CD4-positive, alpha-beta T cell (primary cell): Measurements from ENCODE around the gene TSSK6. TPM values are rescaled to one million over a fixed set of nuclear protein-coding genes. Genes with fewer than 3 reads are reported as not detected.

ENCODE experiments used
- ATAC-seq: fragments of 200-7000 bp; cut with Tn5 transposase; one replicate; pipeline ENCODE4 v1.10.0; 2022; ENCODE audit warnings: mild to moderate bottlenecking; ENCODE audit not compliant: poor library complexity
- CTCF ChIA-PET: fragments of 350-600 bp; sonication (Branson Sonifier 250); formaldehyde crosslinking; loops from one replicate; lab custom pipeline; 2021; ENCODE audit warnings: antibody characterized with exemption, inconsistent platforms; lab: Charles Lee
- POLR2A ChIA-PET: fragments of 350-600 bp; sonication (Branson Sonifier 250); formaldehyde crosslinking; loops from one replicate; lab custom pipeline; 2021; ENCODE audit warnings: antibody characterized with exemption, inconsistent platforms; lab: Charles Lee
- DNase-seq, 14 experiments: peaks; one replicate each; pipeline ENCODE4 v3.0.0-alpha.2; 2013 to 2020; ENCODE audit warnings: mixed read lengths in 2 of 14
- H3K27ac ChIP-seq, 2 donors: one replicate each; pipeline versions ENCODE4 v1.5.1 to v1.7.0; 2013; ENCODE audit warnings: low read length in 2 of 2, low read depth in 1 of 2, mild to moderate bottlenecking in 1 of 2
- H3K27me3 ChIP-seq, 2 experiments: 1 replicate in 1 of 2; 2 replicates in 1 of 2; pipeline versions ENCODE4 v1.6.1 to v1.7.0; 2013; ENCODE audit warnings: low read length in 2 of 2, control low read depth in 1 of 2, mild to moderate bottlenecking in 1 of 2, moderate library complexity in 1 of 2; ENCODE audit not compliant: insufficient read depth in 2 of 2, control insufficient read depth in 1 of 2
- H3K36me3 ChIP-seq: one replicate; pipeline ENCODE4 v1.6.1; 2013; ENCODE audit warnings: low read length, control low read depth; ENCODE audit not compliant: insufficient read depth
- H3K4me1 ChIP-seq: one replicate; pipeline ENCODE4 v1.6.1; 2013; ENCODE audit warnings: low read length, control low read depth; ENCODE audit not compliant: insufficient read depth
- H3K4me3 ChIP-seq: one replicate; pipeline ENCODE4 v1.5.1; 2013; ENCODE audit warnings: mild to moderate bottlenecking, low read length, moderate library complexity
- H3K9me3 ChIP-seq, 2 experiments: 1 replicate in 1 of 2; 2 replicates in 1 of 2; pipeline versions ENCODE4 v1.6.1 to v1.7.0; 2013; ENCODE audit warnings: low read length in 2 of 2, mild to moderate bottlenecking in 2 of 2, control low read depth in 1 of 2, moderate library complexity in 1 of 2; ENCODE audit not compliant: control insufficient read depth in 1 of 2, insufficient read depth in 1 of 2
- H3K27ac Mint-ChIP-seq: one replicate; pipeline ENCODE4 v1.8.0; 2020; ENCODE audit warnings: mixed read lengths
- H3K27me3 Mint-ChIP-seq: one replicate; pipeline ENCODE4 v1.8.0; 2021; ENCODE audit warnings: mixed read lengths
- H3K36me3 Mint-ChIP-seq: one replicate; pipeline ENCODE4 v1.8.0; 2021; ENCODE audit warnings: low read depth, mixed read lengths
- H3K4me1 Mint-ChIP-seq: one replicate; pipeline ENCODE4 v1.8.0; 2021; ENCODE audit warnings: low read depth, mixed read lengths
- H3K4me3 Mint-ChIP-seq: one replicate; pipeline ENCODE4 v1.8.0; 2020; ENCODE audit warnings: mild to moderate bottlenecking, mixed read lengths
- H3K9me3 Mint-ChIP-seq: one replicate; pipeline ENCODE4 v1.8.0; 2020; ENCODE audit warnings: mixed read lengths
- intact Hi-C, 2 experiments: fragments of 100-400 bp; cut with DNase I in 1 of 2; cut with micrococcal nuclease in 1 of 2; formaldehyde crosslinking; loops; one replicate each; pipeline versions ENCODE4 v1.15.1 to v1.9.0; 2023 to 2025; cut with DNase I, micrococcal nuclease
- total RNA-seq, 174 experiments: library from RNA in 2 of 174; stranded (reverse) in 2 of 174; gene quantifications; one replicate each; pipeline ENCODE4 v1.2.3 and lab custom pipeline; 2021 to 2026
- TF ChIP-seq, protein P1 (sequence below): fragments of 200-600 bp; IDR thresholded peaks from one replicate; pipeline ENCODE4 v1.8.0; 2022; ENCODE audit warnings: antibody characterized with exemption, mild to moderate bottlenecking

TSSK6 gene
- total RNA-seq, 2 experiments from 2014 or later, result 3.4 to 5.5 TPM

DNA sequence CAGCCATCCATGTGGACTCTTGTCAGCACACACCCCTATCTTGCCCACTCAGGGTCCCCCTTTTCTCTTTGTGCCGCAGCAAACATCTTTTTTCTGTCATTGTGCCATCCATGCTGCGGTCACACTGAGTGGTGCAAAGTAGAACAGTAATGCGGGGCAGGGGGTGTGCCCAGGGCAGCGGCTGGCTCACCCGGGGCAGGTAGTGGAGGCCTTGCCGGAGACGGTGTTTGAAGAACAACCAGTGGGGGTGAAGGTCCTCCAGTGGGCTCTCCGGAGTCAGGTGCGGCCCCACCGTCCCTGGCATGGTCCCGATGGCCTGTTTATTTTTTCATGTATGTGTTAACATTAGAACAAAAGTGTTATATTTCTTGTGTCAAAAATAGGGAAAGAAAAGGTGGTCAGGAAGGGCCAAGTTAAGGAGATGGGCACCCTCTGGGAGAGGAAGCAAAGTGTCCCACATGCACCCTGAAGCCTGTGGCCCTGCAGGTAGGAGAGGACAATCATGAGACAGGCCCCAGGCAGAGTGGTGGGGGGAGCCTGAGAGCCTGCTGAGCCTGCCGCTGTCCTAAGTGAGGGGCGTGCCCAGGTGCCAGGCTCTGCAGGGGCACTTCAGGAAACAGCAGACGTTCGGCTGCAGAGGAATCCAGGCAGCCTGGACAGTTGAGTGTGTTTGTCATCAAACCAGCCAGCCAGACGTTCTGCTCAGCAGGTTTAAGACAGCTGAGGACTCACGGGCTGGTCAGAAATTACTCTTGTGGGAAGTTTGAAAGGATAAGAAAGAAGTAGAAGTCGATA is 12.3 kb downstream of the TSSK6 start:
- Mint-ChIP-seq H3K4me3 (no peak overlapping the region), H3K4me1 (no peaks in the 10 kb centered on the region), H3K27ac (no peak overlapping the region), H3K36me3 (peaks cover 83% of the 10 kb centered on the region), H3K27me3 (no peaks in the 10 kb centered on the region), H3K9me3 (no peaks in the 10 kb centered on the region)
- H3K36me3 ChIP-seq, result peaks cover 92% of the 10 kb centered on the region
- ChIA-PET CTCF (no interaction called here), POLR2A (no interaction called here)
- H3K27ac ChIP-seq, result no peak overlapping the region
- no peak for ATAC-seq
- DNase-seq, result no peak
- no peak overlapping the region for H3K4me3 ChIP-seq
- H3K4me1 ChIP-seq, result no peaks in the 10 kb centered on the region
- intact Hi-C loops, result no loop called here
- no peaks in the 10 kb centered on the region for H3K9me3 ChIP-seq
- TF ChIP-seq, protein P1, sequence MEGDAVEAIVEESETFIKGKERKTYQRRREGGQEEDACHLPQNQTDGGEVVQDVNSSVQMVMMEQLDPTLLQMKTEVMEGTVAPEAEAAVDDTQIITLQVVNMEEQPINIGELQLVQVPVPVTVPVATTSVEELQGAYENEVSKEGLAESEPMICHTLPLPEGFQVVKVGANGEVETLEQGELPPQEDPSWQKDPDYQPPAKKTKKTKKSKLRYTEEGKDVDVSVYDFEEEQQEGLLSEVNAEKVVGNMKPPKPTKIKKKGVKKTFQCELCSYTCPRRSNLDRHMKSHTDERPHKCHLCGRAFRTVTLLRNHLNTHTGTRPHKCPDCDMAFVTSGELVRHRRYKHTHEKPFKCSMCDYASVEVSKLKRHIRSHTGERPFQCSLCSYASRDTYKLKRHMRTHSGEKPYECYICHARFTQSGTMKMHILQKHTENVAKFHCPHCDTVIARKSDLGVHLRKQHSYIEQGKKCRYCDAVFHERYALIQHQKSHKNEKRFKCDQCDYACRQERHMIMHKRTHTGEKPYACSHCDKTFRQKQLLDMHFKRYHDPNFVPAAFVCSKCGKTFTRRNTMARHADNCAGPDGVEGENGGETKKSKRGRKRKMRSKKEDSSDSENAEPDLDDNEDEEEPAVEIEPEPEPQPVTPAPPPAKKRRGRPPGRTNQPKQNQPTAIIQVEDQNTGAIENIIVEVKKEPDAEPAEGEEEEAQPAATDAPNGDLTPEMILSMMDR, result no peak
- no peaks in the 10 kb centered on the region for H3K27me3 ChIP-seq

DNA sequence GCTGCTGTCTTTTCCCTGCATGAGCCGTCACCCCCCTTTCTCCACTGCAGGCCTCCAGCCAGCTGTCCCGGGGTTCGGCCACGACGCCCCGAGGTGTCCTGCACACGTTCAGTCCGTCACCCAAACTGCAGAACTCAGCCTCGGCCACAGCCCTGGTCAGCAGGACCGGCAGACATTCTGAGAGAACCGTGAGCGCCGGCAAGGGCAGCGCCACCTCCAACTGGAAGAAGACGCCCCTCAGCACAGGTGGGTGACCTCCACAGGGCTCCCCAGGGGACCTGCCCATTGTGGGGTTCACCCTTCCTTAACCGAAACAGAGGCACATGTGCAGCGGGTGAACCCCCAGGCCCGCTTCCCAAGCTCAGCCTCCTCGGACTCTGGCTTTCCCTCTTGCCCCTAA is 13.1 kb downstream of the TSSK6 start:
- no peak overlapping the region for H3K27ac ChIP-seq
- no peaks in the 10 kb centered on the region for H3K9me3 ChIP-seq
- no peak overlapping the region for H3K4me3 Mint-ChIP-seq
- H3K4me3 ChIP-seq, result no peak overlapping the region
- H3K27me3 Mint-ChIP-seq, result no peaks in the 10 kb centered on the region
- H3K27me3 ChIP-seq, result no peaks in the 10 kb centered on the region
- peaks cover 94% of the 10 kb centered on the region for H3K36me3 ChIP-seq
- TF ChIP-seq, protein P1, result no peak
- H3K36me3 Mint-ChIP-seq, result peaks cover 84% of the 10 kb centered on the region
- POLR2A ChIA-PET, result no interaction called here
- DNase-seq (peak in 1 of 14 experiments; percentile 24), ATAC-seq (no peak)
- no peaks in the 10 kb centered on the region for H3K4me1 ChIP-seq
- no peaks in the 10 kb centered on the region for H3K4me1 Mint-ChIP-seq
- intact Hi-C loops, result no loop called here
- H3K27ac Mint-ChIP-seq, result no peak overlapping the region
- H3K9me3 Mint-ChIP-seq, result no peaks in the 10 kb centered on the region
- CTCF ChIA-PET, result no interaction called here

DNA sequence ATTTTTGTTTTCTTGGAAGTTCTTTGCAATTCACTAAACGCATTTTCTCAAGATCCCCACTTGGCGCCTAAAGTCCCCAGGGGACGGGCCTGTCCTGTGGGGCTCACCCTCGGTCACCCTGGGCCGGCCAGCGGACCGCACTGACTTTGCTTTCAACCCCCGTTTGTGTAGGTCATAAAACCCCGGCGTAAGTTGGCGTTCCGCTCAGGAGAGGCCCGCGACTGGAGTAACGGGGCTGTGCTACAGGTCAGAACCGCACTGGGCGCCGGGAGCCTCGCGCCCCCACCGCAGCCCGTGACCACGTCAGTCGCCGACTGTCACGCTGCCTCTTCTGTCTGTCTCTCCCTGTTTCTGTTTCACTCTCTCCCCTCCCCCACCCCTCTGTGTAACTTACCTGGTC is 13.6 kb downstream of the TSSK6 start:
- Histone ChIP-seq H3K27ac (no peak overlapping the region), H3K9me3 (no peaks in the 10 kb centered on the region), H3K4me3 (no peak overlapping the region), H3K36me3 (peaks cover 98% of the 10 kb centered on the region), H3K27me3 (no peaks in the 10 kb centered on the region), H3K4me1 (no peaks in the 10 kb centered on the region)
- H3K9me3 Mint-ChIP-seq, result no peaks in the 10 kb centered on the region
- H3K4me1 Mint-ChIP-seq, result no peaks in the 10 kb centered on the region
- no peak for DNase-seq
- ChIA-PET POLR2A (no interaction called here), CTCF (no interaction called here)
- peaks cover 86% of the 10 kb centered on the region for H3K36me3 Mint-ChIP-seq
- no peaks in the 10 kb centered on the region for H3K27me3 Mint-ChIP-seq
- H3K4me3 Mint-ChIP-seq, result no peak overlapping the region
- no peak overlapping the region for H3K27ac Mint-ChIP-seq
- TF ChIP-seq, protein P1, result no peak
- intact Hi-C loops, result no loop called here
- ATAC-seq, result no peak
